ENCODE results near the gene MEGF10. TPM values are rescaled to one million over a fixed set of nuclear protein-coding genes. Genes with fewer than 3 reads are reported as not detected.

The MEGF10 gene
- total and polyA plus RNA-seq, 8 donors: 0.02 to 0.59 (median 0.06) TPM; not detected in 1

- H3K27me3 ChIP-seq: no peaks in the 10 kb centered on the region
- peaks cover 0 to 2% (median 0%) of the 10 kb centered on the region in 3 donors for H3K4me1 ChIP-seq
- no peak overlapping the region for H3K4me3 ChIP-seq
- no peak for TF ChIP-seq CTCF (IDR thresholded peaks at IDR 0.05)
- 82 to 88% methylated on average over 1 of the region's 1 CpG for WGBS, 2 donors
- H3K9me3 ChIP-seq: no peaks in the 10 kb centered on the region
- ATAC-seq (no peak), DNase-seq (no peak), FAIRE-seq (no peak)
- H3K36me3 ChIP-seq: no peaks in the 10 kb centered on the region
- no peak overlapping the region for H3K27ac ChIP-seq
- intact Hi-C loops (cut with DNase I): no loop called here
These were observed 135.3 kb downstream of the MEGF10 start for GRCh38 chr5:127425868-127426267.

- H3K27ac ChIP-seq: no peak overlapping the region
- intact Hi-C loops (cut with DNase I): no loop called here
- H3K27me3 ChIP-seq: no peaks in the 10 kb centered on the region
- WGBS, 2 donors: 16 to 23% methylated on average over 2 of the region's 2 CpGs
- ATAC-seq (peak in 1 of 4 donors; percentile 57), FAIRE-seq (no peak), DNase-seq (no peak)
- peaks cover 0 to 2% (median 0%) of the 10 kb centered on the region in 3 donors for H3K4me1 ChIP-seq
- no peaks in the 10 kb centered on the region for H3K9me3 ChIP-seq
- H3K36me3 ChIP-seq: no peaks in the 10 kb centered on the region
- TF ChIP-seq CTCF (IDR thresholded peaks at IDR 0.05): no peak
- no peak overlapping the region for H3K4me3 ChIP-seq
These were observed 136.1 kb downstream of the MEGF10 start for GRCh38 chr5:127426661-127427060.

- Histone ChIP-seq H3K27me3 (no peaks in the 10 kb centered on the region), H3K27ac (peak overlapping the region in 1 of 4 donors; percentile 42), H3K9me3 (no peaks in the 10 kb centered on the region), H3K36me3 (no peaks in the 10 kb centered on the region), H3K4me3 (no peak overlapping the region), H3K4me1 (peaks cover 0 to 2% (median 0%) of the 10 kb centered on the region in 3 donors)
- no peak for TF ChIP-seq CTCF (IDR thresholded peaks at IDR 0.05)
- no peak for DNase-seq
- FAIRE-seq: no peak
- ATAC-seq: peak in 1 of 4 donors; percentile 28
- 91% methylated on average over 2 of the region's 2 CpGs for WGBS, 2 donors
- intact Hi-C loops (cut with DNase I): no loop called here
These were observed 137.7 kb downstream of the MEGF10 start for GRCh38 chr5:127428276-127428675.

GRCh38 chr5:127428748-127429147 is 138.2 kb downstream of the MEGF10 start:
- FAIRE-seq (no peak), DNase-seq (peak in 2 of 6 donors; percentile 7 to 15), ATAC-seq (peak; percentile 81 to 95 (median 88))
- 24 to 26% methylated on average over 5 of the region's 5 CpGs for WGBS, 2 donors
- intact Hi-C loops (cut with DNase I): no loop called here
- TF ChIP-seq CTCF (IDR thresholded peaks at IDR 0.05): no peak
- Histone ChIP-seq H3K4me1 (peaks cover 0 to 2% (median 0%) of the 10 kb centered on the region in 3 donors), H3K36me3 (no peaks in the 10 kb centered on the region), H3K27me3 (no peaks in the 10 kb centered on the region), H3K4me3 (no peak overlapping the region), H3K9me3 (no peaks in the 10 kb centered on the region), H3K27ac (peak overlapping the region in 3 of 4 donors; percentile 25 to 54 (median 38))

- Histone ChIP-seq H3K27ac (peak overlapping the region in 3 of 4 donors; percentile 13 to 54 (median 25)), H3K27me3 (no peaks in the 10 kb centered on the region), H3K4me3 (no peak overlapping the region), H3K36me3 (no peaks in the 10 kb centered on the region), H3K4me1 (peaks cover 0 to 2% (median 0%) of the 10 kb centered on the region in 3 donors), H3K9me3 (no peaks in the 10 kb centered on the region)
- no peak for TF ChIP-seq CTCF (IDR thresholded peaks at IDR 0.05)
- intact Hi-C loops (cut with DNase I): no loop called here
- no peak for FAIRE-seq
- DNase-seq: no peak
- ATAC-seq: no peak
These were observed 139.3 kb downstream of the MEGF10 start for GRCh38 chr5:127429928-127430327.

All from pancreas (tissue), 10 donors.